ENCODE results near the gene TFG. TPM values are rescaled to one million over a fixed set of nuclear protein-coding genes. Genes with fewer than 3 reads are reported as not detected.

Gene TFG
- total RNA-seq, 1 experiment from 2014 or later: 122 TPM

DNA sequence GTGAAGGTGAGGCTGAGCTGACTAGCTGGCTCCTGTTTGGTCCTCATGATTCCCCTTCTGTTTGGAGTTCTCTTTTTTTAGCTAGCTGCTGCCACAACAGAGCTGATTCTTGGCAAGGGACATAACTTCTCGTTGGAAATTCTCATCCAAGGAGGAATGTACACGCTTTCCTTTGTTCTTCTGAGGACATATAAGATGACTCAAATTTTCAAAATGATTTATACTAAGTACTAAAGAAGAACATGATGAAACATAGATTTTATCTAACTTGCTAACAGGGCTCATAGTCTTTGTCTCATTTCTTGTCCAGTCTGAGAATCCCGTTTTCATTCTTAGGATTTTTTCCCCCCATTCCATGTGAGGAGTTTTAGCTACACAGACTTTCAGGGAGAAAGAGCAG, 2.9 kb upstream of the TFG start:
- DNase-seq (ENCODE audit: low spot score): no peak

DNA sequence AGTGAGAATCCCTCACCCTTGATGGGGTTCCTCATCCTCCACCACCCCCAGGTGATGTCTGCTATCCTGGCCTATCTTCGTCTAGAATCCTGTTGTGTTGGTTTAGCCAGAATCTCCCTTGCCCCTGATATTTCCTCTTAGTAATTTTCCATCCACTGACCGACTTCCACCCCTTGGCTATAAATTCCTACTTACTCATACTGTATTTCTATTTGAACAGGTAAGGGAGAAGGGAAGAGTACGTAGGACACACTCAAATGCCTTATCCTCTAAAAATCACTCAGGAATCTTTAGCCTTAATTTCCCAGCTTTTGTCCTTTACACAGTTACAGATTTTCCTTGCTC, 678 bp upstream of the TFG start:
- DNase-seq (ENCODE audit: low spot score): no peak

- peak; percentile 18 for DNase-seq (ENCODE audit: low spot score)
These were observed 557 bp downstream of the TFG start for GRCh38 chr3:100709842-100710260.

- peak; percentile 63 for DNase-seq (ENCODE audit: low spot score)
These were observed 1.1 kb downstream of the TFG start for GRCh38 chr3:100710261-100710968.

DNA sequence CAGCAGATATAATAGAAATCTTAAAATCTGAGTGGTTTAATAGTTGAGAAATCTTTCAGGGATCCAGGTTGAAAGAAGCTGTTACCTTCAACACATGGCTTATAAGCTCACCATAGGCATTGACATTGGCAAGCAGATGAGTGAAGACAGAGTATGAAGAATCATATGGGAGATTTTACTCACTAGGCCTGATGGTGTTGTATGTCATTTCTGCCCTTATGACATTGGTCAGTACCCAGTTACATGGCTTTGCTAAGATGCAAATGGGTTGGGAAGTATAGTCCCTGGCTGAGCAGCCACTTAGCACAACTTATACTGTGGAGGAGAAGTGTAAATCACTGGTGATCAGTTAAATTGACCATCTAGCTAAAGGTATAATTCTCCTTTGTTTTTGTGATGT, 5.9 kb downstream of the TFG start:
- DNase-seq (ENCODE audit: low spot score): no peak

GRCh38 chr3:100717063-100717462, 7.8 kb downstream of the TFG start:
- DNase-seq (ENCODE audit: low spot score): no peak

DNA sequence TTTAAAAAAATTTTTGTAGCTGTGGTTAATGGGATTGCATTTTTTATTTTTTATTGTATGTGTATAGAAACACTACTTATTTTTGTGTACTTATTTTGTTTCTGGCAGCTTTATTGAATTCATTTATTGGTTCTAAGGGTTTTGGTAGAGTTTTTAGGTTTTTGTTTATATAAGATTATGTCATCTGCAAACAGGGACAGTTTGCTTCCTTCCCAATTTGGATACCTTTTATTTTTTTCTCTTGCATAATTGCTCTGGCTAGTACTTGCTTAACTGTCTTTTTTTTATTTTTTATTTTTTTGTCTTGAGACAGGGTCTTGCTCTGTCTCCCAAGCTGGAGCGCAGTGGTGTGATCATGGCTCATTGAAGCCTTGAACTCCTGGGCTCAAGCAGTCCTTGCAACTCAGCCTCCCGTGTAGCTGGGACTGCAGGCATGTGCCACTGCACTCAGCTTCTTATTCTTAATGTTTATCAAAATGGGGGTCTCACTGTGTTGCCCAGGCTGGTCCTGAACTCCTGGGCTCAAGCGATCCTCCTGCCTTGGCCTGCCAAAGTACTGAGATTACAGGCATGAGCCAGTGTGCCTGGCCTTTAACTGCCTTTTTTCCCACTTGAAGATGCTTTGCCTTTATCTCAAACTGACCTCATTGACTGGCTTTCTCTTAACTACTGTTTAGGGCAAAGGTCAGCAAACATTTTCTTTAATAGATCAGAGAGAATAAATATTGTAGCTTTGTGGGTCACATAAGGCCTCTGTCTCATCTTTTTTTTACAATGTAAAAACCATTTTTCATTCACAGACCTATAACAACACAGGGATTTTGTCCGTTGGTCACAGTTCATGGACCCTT, 8.6 kb downstream of the TFG start:
- no peak for DNase-seq (ENCODE audit: low spot score)

- DNase-seq (ENCODE audit: low spot score): no peak
These were observed 9.8 kb downstream of the TFG start for GRCh38 chr3:100719136-100719535.

GRCh38 chr3:100720426-100720825, 11.1 kb downstream of the TFG start:
- DNase-seq (ENCODE audit: low spot score): no peak

- DNase-seq (ENCODE audit: low spot score): no peak
These were observed 16.7 kb downstream of the TFG start for GRCh38 chr3:100725935-100726513.

DNA sequence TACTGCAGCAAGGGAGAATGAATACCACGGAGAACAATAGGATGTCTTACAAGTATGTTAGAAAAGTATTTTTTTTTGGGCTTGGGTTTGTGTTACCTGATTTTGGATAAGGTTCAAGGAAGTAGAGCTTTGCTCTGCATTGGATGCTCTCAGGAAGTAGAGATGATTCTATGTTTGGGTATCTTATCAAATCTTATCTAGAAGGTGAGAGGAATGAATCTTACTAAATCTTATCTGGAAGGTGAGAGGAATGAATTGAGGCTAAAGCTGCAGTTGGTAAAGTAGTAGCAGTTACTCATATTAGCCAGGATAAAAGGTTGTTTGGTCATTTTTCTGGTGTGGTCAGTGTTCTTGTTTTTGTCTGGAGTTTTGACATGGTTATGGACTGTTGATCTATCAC, 17.4 kb downstream of the TFG start:
- no peak for DNase-seq (ENCODE audit: low spot score)

DNA sequence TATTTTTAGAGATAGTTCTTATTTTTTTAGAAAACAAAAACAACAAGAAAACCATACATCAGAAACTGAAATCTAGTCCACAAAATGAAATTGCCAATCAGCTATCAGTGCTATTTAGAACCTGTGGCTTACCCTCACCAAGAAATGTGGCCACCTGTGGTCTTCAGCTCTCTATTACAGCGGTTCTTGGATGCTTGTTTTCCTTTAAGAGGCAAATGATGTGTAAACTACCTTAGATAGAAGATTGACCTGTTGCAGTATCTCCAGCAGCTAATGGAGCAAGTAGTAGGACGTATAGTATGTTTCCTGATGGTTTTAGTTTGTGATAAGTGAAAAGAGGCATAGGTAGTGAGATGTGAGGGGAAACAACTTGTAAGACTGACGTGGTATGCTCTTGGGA, 21.2 kb downstream of the TFG start:
- no peak for DNase-seq (ENCODE audit: low spot score)

DNA sequence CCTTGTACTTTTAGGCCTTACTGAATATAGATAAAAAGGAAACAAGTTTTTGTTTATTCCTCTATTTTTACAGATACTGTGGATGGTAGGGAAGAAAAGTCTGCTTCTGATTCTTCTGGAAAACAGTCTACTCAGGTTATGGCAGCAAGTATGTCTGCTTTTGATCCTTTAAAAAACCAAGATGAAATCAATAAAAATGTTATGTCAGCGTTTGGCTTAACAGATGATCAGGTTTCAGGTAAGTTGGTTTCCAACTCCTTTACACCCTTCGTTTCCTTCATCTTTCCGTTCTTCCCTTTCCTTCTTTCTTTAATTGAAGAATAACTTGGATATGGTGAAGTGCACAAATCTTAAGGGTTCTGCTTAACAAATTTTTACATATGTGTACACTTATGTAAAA, 23.1 kb downstream of the TFG start:
- DNase-seq (ENCODE audit: low spot score): no peak

GRCh38 chr3:100737334-100737733, 28.0 kb downstream of the TFG start:
- DNase-seq (ENCODE audit: low spot score): peak; percentile 32

DNA sequence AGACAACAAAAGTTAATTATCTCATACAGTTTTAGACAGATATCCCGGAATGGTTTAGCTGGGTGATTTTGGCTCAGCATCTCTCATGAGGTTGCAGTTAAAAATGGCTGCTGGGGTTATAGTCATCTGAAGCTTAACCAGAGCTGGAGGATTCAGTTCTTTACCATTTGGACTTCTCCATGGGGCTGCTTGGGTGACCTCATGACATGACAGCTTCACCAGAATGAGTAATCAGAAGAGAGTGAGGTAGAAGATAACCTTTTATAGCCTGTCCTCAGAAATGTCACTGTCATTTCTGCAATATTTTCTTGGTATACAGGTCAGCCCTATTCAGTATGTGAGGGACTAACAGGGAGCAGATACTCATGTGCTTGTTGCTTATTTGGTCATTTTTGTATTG, 30.9 kb downstream of the TFG start:
- DNase-seq (ENCODE audit: low spot score): no peak

DNA sequence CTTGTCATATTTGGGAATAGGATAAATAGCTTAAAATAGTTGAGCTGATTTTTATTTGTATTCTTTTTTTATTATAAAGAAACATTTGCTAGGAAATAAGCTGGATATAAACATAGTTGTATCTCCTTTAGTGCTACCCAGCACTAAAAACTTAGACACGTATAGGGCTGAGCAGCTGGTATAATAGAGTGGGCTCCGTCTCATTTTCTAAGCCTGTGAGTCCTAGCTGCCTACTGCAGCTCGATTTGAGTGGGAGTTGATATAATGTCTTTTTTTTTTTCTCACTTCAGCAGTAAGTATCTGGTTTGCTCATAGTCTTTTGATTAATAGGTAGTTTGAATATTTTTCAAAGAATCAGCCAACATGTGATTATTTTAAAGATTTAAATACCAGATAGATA, 34.2 kb downstream of the TFG start:
- no peak for DNase-seq (ENCODE audit: low spot score)

DNA sequence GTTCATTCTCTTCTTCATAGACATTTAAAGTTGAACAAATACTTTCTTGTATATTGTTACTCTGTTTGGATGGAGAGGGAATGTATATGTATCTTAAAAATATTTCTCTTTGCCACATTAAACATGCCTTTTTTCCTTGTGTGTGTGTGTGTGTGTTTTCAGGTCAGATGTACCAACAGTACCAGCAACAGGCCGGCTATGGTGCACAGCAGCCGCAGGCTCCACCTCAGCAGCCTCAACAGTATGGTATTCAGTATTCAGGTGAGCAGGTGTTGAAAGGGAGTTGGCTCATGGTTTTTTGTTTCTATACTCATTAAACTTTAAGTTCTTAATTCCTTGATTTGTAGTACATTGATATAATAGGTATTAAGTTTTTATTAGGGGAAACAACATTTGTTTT, 35.4 kb downstream of the TFG start:
- no peak for DNase-seq (ENCODE audit: low spot score)

DNA sequence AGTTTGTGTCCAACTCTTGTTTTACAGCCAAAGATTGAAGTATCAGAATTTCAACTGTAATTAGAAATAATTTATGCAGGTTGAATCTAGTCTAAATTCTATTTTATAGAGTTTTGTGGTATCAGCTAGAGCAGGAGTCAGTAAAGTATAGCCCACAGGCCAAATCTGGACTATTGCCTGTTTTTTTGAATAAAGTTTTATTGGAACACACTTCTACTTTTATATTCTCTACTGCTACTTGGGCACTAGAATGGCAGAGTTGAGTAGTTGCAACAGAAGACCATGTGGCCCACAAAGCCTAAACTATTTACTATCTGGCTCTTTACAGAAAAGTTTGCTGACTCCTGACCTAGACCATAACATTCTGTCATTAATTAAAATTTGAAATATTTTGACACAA, 36.3 kb downstream of the TFG start:
- DNase-seq (ENCODE audit: low spot score): no peak

GRCh38 chr3:100746092-100746491, 36.8 kb downstream of the TFG start:
- no peak for DNase-seq (ENCODE audit: low spot score)

- no peak for DNase-seq (ENCODE audit: low spot score)
These were observed 38.9 kb downstream of the TFG start for GRCh38 chr3:100748220-100748619.

DNA sequence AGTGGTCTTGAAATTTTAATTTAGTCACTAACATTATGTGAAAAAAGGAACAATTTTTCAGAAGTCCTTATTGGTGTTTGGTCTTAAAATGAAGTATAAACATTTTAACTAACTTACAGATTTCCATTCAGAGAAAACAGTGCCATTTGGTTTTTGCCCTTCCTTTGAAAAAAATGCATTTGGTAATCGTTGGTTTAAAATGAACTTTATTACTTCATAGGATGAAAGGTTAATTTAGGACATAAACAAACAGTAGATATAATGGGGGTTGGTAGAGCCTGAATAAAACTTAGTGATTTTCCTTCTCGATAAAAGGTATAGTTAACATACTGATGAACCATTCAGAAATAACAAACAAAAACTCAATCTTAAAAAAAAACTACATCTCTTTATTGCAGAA, 39.7 kb downstream of the TFG start:
- DNase-seq (ENCODE audit: low spot score): no peak

DNA sequence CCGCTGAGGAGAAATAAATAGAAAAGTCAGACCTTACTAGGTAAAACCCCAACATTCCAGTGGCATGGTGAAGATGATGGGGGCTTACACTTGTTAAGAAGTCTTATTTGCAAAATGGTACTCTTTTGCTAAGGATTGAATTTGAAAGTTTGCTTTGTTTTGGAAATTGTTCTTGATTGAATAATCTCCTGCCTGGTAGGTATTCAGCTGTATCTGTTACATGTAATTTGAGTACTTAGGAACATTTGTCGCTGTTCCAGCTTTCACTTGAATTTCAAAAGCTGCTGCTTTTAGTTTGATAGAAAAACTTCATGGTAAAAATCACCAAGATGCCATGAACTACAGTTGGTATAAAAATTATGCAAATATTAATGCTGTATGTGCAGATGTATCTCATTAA, 44.6 kb downstream of the TFG start:
- no peak for DNase-seq (ENCODE audit: low spot score)
